HepG2 (cell line): ENCODE data around the gene SFTA2. TPM values are rescaled to one million over a fixed set of nuclear protein-coding genes. Genes with fewer than 3 reads are reported as not detected.

Source experiments
- CREM ChIP-seq, 2 experiments: sonication (generic) in 1 of 2; formaldehyde crosslinking in 1 of 2; IDR thresholded peaks; 2 replicates each; pipeline versions ENCODE4 v1.4.0 to v1.6.1; 2016 to 2020; ENCODE audit warnings: antibody characterized with exemption in 1 of 2, mild to moderate bottlenecking in 1 of 2, missing genetic modification reagents in 1 of 2
- ELF4 ChIP-seq: sonication (generic); formaldehyde crosslinking; IDR thresholded peaks from 2 replicates; pipeline ENCODE4 v1.5.0; 2020; ENCODE audit warnings: missing genetic modification reagents, mild to moderate bottlenecking, moderate library complexity, borderline replicate concordance
- GATA4 ChIP-seq: sonication (generic); IDR thresholded peaks from 2 replicates; pipeline ENCODE4 v1.6.1; 2016; ENCODE audit warnings: antibody characterized with exemption, low read depth, borderline replicate concordance
- GPBP1L1 ChIP-seq: sonication (generic); formaldehyde crosslinking; IDR thresholded peaks from 2 replicates; pipeline ENCODE4 v1.5.0; 2020; ENCODE audit warnings: mild to moderate bottlenecking, missing genetic modification reagents
- HOXA3 ChIP-seq: sonication (generic); formaldehyde crosslinking; IDR thresholded peaks from 2 replicates; pipeline ENCODE4 v1.5.0; 2020; ENCODE audit warnings: missing genetic modification reagents
- JARID2 ChIP-seq: sonication (generic); formaldehyde crosslinking; IDR thresholded peaks from 2 replicates; pipeline ENCODE4 v1.8.1; 2023; ENCODE audit warnings: missing genetic modification reagents, inconsistent platforms; ENCODE audit not compliant: insufficient replicate concordance
- KDM1A ChIP-seq: IDR thresholded peaks from 2 replicates; pipeline ENCODE4 v1.6.1; 2016; ENCODE audit warnings: missing compliant biosample characterization
- RFX1 ChIP-seq: fragments of 450-650 bp; IDR thresholded peaks from 2 replicates; pipeline ENCODE4 v1.6.1; 2017
- ZBTB8A ChIP-seq: sonication (generic); formaldehyde crosslinking; IDR thresholded peaks from 2 replicates; pipeline ENCODE4 v1.4.0; 2020; ENCODE audit warnings: mild to moderate bottlenecking, low read depth, missing genetic modification reagents, borderline replicate concordance
- ZFAT ChIP-seq: sonication (generic); formaldehyde crosslinking; conservative IDR thresholded peaks from 2 replicates; pipeline ENCODE4 v1.8.1; 2023; ENCODE audit warnings: missing genetic modification reagents, inconsistent platforms
- ZNF121 ChIP-seq: sonication (generic); formaldehyde crosslinking; IDR thresholded peaks from 2 replicates; pipeline ENCODE4 v1.5.0; 2020; ENCODE audit warnings: mild to moderate bottlenecking, missing genetic modification reagents
- ZNF746 ChIP-seq: sonication (generic); formaldehyde crosslinking; IDR thresholded peaks from 2 replicates; pipeline ENCODE4 v1.8.0; 2022; ENCODE audit warnings: mild to moderate bottlenecking, missing genetic modification reagents
- ZNF792 ChIP-seq: IDR thresholded peaks from 2 replicates; pipeline ENCODE4 v1.6.1; 2016
- polyA plus RNA-seq, 8 experiments: library from polyadenylated mRNA; depleted of rRNA in 3 of 8; stranded (reverse) in 7 of 8; unstranded in 1 of 8; fragments of >200 nt; fragmentation: Illumina TruSeq in 4 of 8; extraction: Trizol in 4 of 8; gene quantifications; 2 replicates each; pipeline versions ENCODE4 v1.2.1 to v1.2.3, GENCODE V29; 2011 to 2016; ENCODE audit warnings: low read depth in 4 of 8, missing spikeins in 1 of 8, mixed read lengths in 1 of 8; ENCODE audit not compliant: insufficient read depth in 1 of 8
- total RNA-seq, 5 experiments: library from RNA; depleted of rRNA; stranded (reverse); fragments of >200 nt; fragmentation: Illumina TruSeq; extraction: Trizol; gene quantifications; 2 replicates each; pipeline ENCODE4 v1.2.3, GENCODE V29; 2016; ENCODE audit warnings: low read depth in 1 of 5
- TF ChIP-seq, protein P1 (sequence below): IDR thresholded peaks from 2 replicates; pipeline ENCODE4 v1.6.1; 2012; ENCODE audit warnings: low read depth, low read length, improper control_type of control experiment
- TF ChIP-seq, protein P2 (sequence below): IDR thresholded peaks from 2 replicates; pipeline ENCODE4 v1.6.1; 2016; ENCODE audit warnings: mild to moderate bottlenecking, missing biosample characterization, missing genetic modification reagents
- TF ChIP-seq, protein P3 (sequence below): IDR thresholded peaks from 2 replicates; pipeline ENCODE4 v1.6.1; 2012; ENCODE audit warnings: low read length, improper control_type of control experiment
- TF ChIP-seq, protein P4 (sequence below): sonication (generic); formaldehyde crosslinking; IDR thresholded peaks from 2 replicates; pipeline ENCODE4 v1.4.0; 2020; ENCODE audit warnings: missing genetic modification reagents
- TF ChIP-seq, protein P5 (sequence below): sonication (generic); formaldehyde crosslinking; IDR thresholded peaks from 2 replicates; pipeline ENCODE4 v1.5.1; 2020; ENCODE audit warnings: missing genetic modification reagents, mild to moderate bottlenecking, borderline replicate concordance

SFTA2 gene
- total and polyA plus RNA-seq, 2 of the 13 experiments (the other 11 are each of a cell fraction or from before 2014, with no cell fraction given) = not detected

DNA sequence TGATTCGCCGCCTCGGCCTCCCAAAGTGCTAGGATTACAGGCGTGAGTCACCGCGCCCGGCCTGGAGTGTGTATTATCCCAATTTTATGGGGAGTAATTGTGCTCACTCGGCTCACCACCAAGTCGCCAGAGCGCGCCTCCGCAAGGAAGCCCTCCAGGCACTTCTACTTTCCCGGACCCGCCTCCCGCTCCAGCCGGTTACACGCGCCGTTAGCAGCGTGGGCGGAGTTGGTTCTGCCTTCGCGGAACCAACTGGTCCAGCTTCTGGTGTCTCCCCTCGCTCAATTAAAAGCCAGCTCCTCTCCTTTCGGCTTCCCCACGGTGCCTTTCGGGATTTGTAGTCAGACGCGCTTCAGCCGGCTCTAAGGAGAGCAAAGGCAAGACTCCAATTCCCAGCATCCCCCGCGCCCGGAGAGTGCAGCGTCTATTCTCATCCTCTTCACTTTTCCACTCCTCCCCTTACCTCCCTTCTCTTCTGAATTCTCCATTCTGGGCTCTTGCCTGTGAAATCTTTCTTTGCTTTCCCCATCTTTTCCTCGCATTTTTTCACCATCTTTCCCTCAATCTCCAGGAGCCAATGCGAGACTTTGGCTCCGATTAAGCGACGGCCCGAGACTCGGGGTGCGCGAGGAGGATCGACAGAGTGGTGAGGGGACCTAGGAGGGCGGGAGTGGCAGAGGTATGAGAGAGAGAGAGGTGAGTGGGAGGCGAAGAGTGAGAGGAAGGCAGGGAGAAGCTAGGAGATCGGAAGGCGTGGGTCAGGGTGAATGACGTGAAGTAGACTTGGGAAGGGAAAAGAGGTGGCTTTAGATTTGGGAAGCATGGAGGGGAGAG, 24.0 kb downstream of the SFTA2 start, which contains the start of gene GTF2H4 (continued):
- TF ChIP-seq, protein P1, sequence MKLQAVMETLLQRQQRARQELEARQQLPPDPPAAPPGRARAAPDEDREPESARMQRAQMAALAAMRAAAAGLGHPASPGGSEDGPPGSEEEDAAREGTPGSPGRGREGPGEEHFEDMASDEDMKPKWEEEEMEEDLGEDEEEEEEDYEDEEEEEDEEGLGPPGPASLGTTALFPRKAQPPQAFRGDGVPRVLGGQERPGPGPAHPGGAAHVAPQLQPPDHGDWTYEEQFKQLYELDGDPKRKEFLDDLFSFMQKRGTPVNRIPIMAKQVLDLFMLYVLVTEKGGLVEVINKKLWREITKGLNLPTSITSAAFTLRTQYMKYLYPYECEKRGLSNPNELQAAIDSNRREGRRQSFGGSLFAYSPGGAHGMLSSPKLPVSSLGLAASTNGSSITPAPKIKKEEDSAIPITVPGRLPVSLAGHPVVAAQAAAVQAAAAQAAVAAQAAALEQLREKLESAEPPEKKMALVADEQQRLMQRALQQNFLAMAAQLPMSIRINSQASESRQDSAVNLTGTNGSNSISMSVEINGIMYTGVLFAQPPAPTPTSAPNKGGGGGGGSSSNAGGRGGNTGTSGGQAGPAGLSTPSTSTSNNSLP = peak; percentile 70
- peak; percentile 67; the same call in 1 of the 2 replicates for TF ChIP-seq ZNF121 (CRISPR knock-in tag)
- TF ChIP-seq, protein P2, sequence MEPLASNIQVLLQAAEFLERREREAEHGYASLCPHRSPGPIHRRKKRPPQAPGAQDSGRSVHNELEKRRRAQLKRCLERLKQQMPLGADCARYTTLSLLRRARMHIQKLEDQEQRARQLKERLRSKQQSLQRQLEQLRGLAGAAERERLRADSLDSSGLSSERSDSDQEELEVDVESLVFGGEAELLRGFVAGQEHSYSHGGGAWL = peak; percentile 81
- peak; percentile 98 for TF ChIP-seq KDM1A (CRISPR knock-in tag)
- TF ChIP-seq HOXA3 (CRISPR knock-in tag) = peak; percentile 80
- peak; percentile 72 for TF ChIP-seq JARID2 (CRISPR knock-in tag)
- TF ChIP-seq, protein P3, sequence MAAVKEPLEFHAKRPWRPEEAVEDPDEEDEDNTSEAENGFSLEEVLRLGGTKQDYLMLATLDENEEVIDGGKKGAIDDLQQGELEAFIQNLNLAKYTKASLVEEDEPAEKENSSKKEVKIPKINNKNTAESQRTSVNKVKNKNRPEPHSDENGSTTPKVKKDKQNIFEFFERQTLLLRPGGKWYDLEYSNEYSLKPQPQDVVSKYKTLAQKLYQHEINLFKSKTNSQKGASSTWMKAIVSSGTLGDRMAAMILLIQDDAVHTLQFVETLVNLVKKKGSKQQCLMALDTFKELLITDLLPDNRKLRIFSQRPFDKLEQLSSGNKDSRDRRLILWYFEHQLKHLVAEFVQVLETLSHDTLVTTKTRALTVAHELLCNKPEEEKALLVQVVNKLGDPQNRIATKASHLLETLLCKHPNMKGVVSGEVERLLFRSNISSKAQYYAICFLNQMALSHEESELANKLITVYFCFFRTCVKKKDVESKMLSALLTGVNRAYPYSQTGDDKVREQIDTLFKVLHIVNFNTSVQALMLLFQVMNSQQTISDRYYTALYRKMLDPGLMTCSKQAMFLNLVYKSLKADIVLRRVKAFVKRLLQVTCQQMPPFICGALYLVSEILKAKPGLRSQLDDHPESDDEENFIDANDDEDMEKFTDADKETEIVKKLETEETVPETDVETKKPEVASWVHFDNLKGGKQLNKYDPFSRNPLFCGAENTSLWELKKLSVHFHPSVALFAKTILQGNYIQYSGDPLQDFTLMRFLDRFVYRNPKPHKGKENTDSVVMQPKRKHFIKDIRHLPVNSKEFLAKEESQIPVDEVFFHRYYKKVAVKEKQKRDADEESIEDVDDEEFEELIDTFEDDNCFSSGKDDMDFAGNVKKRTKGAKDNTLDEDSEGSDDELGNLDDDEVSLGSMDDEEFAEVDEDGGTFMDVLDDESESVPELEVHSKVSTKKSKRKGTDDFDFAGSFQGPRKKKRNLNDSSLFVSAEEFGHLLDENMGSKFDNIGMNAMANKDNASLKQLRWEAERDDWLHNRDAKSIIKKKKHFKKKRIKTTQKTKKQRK = no peak
- no peak for TF ChIP-seq ZBTB8A (CRISPR knock-in tag)
- TF ChIP-seq, protein P4, sequence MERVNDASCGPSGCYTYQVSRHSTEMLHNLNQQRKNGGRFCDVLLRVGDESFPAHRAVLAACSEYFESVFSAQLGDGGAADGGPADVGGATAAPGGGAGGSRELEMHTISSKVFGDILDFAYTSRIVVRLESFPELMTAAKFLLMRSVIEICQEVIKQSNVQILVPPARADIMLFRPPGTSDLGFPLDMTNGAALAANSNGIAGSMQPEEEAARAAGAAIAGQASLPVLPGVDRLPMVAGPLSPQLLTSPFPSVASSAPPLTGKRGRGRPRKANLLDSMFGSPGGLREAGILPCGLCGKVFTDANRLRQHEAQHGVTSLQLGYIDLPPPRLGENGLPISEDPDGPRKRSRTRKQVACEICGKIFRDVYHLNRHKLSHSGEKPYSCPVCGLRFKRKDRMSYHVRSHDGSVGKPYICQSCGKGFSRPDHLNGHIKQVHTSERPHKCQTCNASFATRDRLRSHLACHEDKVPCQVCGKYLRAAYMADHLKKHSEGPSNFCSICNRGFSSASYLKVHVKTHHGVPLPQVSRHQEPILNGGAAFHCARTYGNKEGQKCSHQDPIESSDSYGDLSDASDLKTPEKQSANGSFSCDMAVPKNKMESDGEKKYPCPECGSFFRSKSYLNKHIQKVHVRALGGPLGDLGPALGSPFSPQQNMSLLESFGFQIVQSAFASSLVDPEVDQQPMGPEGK (CRISPR knock-in tag) = peak; percentile 67
- TF ChIP-seq CREM (IDR thresholded peaks at IDR 0.05) = peak; percentile 98
- TF ChIP-seq CREM (CRISPR knock-in tag; IDR thresholded peaks at IDR 0.05) = no peak
- TF ChIP-seq ZNF746 = peak; percentile 57; the same call in 1 of the 2 replicates
- TF ChIP-seq GATA4 = peak; percentile 38; the same call in 1 of the 2 replicates
- no peak for TF ChIP-seq RFX1
- peak; percentile 76 for TF ChIP-seq ELF4 (CRISPR knock-in tag)
- TF ChIP-seq ZNF792 (CRISPR knock-in tag) = 0 out of 2 replicates have a peak, but pooled peaks have one; percentile 65
- TF ChIP-seq ZFAT = no peak
- TF ChIP-seq, protein P5, sequence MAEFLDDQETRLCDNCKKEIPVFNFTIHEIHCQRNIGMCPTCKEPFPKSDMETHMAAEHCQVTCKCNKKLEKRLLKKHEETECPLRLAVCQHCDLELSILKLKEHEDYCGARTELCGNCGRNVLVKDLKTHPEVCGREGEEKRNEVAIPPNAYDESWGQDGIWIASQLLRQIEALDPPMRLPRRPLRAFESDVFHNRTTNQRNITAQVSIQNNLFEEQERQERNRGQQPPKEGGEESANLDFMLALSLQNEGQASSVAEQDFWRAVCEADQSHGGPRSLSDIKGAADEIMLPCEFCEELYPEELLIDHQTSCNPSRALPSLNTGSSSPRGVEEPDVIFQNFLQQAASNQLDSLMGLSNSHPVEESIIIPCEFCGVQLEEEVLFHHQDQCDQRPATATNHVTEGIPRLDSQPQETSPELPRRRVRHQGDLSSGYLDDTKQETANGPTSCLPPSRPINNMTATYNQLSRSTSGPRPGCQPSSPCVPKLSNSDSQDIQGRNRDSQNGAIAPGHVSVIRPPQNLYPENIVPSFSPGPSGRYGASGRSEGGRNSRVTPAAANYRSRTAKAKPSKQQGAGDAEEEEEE (CRISPR knock-in tag) = peak; percentile 59; the same call in 1 of the 2 replicates
- TF ChIP-seq GPBP1L1 (CRISPR knock-in tag) = no peak
